IgD-negative memory B cell (primary cell): Measurements from ENCODE around the gene THAP11. TPM values are rescaled to one million over a fixed set of nuclear protein-coding genes. Genes with fewer than 3 reads are reported as not detected.

Experiments used
- H3K27ac Mint-ChIP-seq, 3 donors: one replicate each; pipeline ENCODE4 v1.8.0; 2020 to 2022; ENCODE audit warnings: mild to moderate bottlenecking in 3 of 3, mixed read lengths in 3 of 3, moderate library complexity in 1 of 3
- H3K27me3 Mint-ChIP-seq: one replicate; pipeline ENCODE4 v1.8.0; 2021; ENCODE audit warnings: mixed read lengths
- H3K36me3 Mint-ChIP-seq: one replicate; pipeline ENCODE4 v1.8.0; 2020; ENCODE audit warnings: mild to moderate bottlenecking, mixed read lengths
- H3K4me1 Mint-ChIP-seq, 3 donors: one replicate each; pipeline ENCODE4 v1.8.0; 2020 to 2022; ENCODE audit warnings: mixed read lengths in 3 of 3, mild to moderate bottlenecking in 1 of 3
- H3K4me3 Mint-ChIP-seq, 4 donors: one replicate each; pipeline ENCODE4 v1.8.0; 2020 to 2022; ENCODE audit warnings: mild to moderate bottlenecking in 4 of 4, mixed read lengths in 4 of 4, moderate library complexity in 3 of 4
- H3K9me3 Mint-ChIP-seq, 3 donors: one replicate each; pipeline ENCODE4 v1.8.0; 2020 to 2021; ENCODE audit warnings: mixed read lengths in 3 of 3, mild to moderate bottlenecking in 1 of 3
- polyA plus RNA-seq: library from polyadenylated mRNA; unstranded; fragments of 300-500 nt; fragmentation: Illumina TruSeq; gene quantifications from one replicate; pipeline ENCODE4 v1.2.3, GENCODE V29; 2021

The THAP11 gene
- polyA plus RNA-seq, 1 donor from 2014 or later = 101 TPM

GRCh38 chr16:67845291-67846062 is 3.4 kb downstream of the THAP11 start:
- Mint-ChIP-seq H3K36me3 (no peaks in the 10 kb centered on the region), H3K27ac (peak overlapping the region; percentile 83 to 90 (median 89)), H3K4me3 (peak overlapping the region; percentile 84 to 96 (median 91)), H3K27me3 (no peaks in the 10 kb centered on the region), H3K9me3 (no peaks in the 10 kb centered on the region), H3K4me1 (peaks cover 30 to 40% (median 32%) of the 10 kb centered on the region in 3 donors)

- Mint-ChIP-seq H3K4me1 (peaks cover 30 to 40% (median 32%) of the 10 kb centered on the region in 3 donors), H3K9me3 (no peaks in the 10 kb centered on the region), H3K36me3 (no peaks in the 10 kb centered on the region), H3K27ac (peak overlapping the region; percentile 83 to 90 (median 89)), H3K4me3 (peak overlapping the region; percentile 84 to 96 (median 91)), H3K27me3 (no peaks in the 10 kb centered on the region)
These were observed 3.9 kb downstream of the THAP11 start for GRCh38 chr16:67846063-67846319.

- peak within 1 kb of the TSS; percentile 83 to 90 (median 89) for H3K27ac Mint-ChIP-seq
- no peaks in the 10 kb centered on the region for H3K36me3 Mint-ChIP-seq
- no peaks in the 10 kb centered on the region for H3K27me3 Mint-ChIP-seq
- peaks cover 28 to 38% (median 30%) of the 10 kb centered on the region in 3 donors for H3K4me1 Mint-ChIP-seq
- no peaks in the 10 kb centered on the region for H3K9me3 Mint-ChIP-seq
- H3K4me3 Mint-ChIP-seq = peak within 1 kb of the TSS; percentile 84 to 96 (median 94)
These were observed 4.4 kb downstream of the THAP11 start, which contains the start of gene NUTF2 for GRCh38 chr16:67846320-67847063. TSS of gene NUTF2 (plus strand) at chr16:67846933. CDS start at chr16:67865131, 18,198 bp downstream.

- peak within 1 kb of the TSS; percentile 84 to 96 (median 94) for H3K4me3 Mint-ChIP-seq
- H3K4me1 Mint-ChIP-seq = peaks cover 25 to 35% (median 25%) of the 10 kb centered on the region in 3 donors
- peak within 1 kb of the TSS in 2 of 3 donors; percentile 78 to 89 for H3K27ac Mint-ChIP-seq
These were observed 5.1 kb downstream of the THAP11 start, which contains the start of gene CENPT for GRCh38 chr16:67847064-67847861. TSS of gene CENPT (minus strand) at chr16:67847693. CDS start at chr16:67833859, 13,834 bp downstream.

GRCh38 chr16:67848118-67848517 is 6.0 kb downstream of the THAP11 start:
- no peaks in the 10 kb centered on the region for H3K27me3 Mint-ChIP-seq
- peak overlapping the region; percentile 80 to 96 (median 94) for H3K4me3 Mint-ChIP-seq
- H3K9me3 Mint-ChIP-seq = no peaks in the 10 kb centered on the region
- H3K4me1 Mint-ChIP-seq = peaks cover 19 to 34% (median 24%) of the 10 kb centered on the region in 3 donors
- peak overlapping the region in 2 of 3 donors; percentile 39 to 89 for H3K27ac Mint-ChIP-seq
- no peaks in the 10 kb centered on the region for H3K36me3 Mint-ChIP-seq

More at GRCh38 chr16:67847064-67847861, 5.1 kb downstream of the THAP11 start, which contains the start of gene CENPT:
- H3K9me3 Mint-ChIP-seq = no peaks in the 10 kb centered on the region
- H3K36me3 Mint-ChIP-seq = no peaks in the 10 kb centered on the region
- H3K27me3 Mint-ChIP-seq = no peaks in the 10 kb centered on the region

- H3K9me3 Mint-ChIP-seq = no peaks in the 10 kb centered on the region
- H3K4me3 Mint-ChIP-seq = no peak overlapping the region
These were observed 11.6 kb downstream of the THAP11 start for GRCh38 chr16:67853670-67854069.

GRCh38 chr16:67855789-67856188 is 13.7 kb downstream of the THAP11 start:
- Mint-ChIP-seq H3K27ac (no peak overlapping the region), H3K36me3 (no peaks in the 10 kb centered on the region), H3K4me1 (peaks cover 15 to 19% (median 18%) of the 10 kb centered on the region in 3 donors), H3K4me3 (no peak overlapping the region), H3K9me3 (no peaks in the 10 kb centered on the region), H3K27me3 (no peaks in the 10 kb centered on the region)

More at GRCh38 chr16:67853670-67854069, 11.6 kb downstream of the THAP11 start:
- H3K27me3 Mint-ChIP-seq = no peaks in the 10 kb centered on the region
- no peaks in the 10 kb centered on the region for H3K36me3 Mint-ChIP-seq
- H3K4me1 Mint-ChIP-seq = peaks cover 19 to 22% (median 22%) of the 10 kb centered on the region in 3 donors
- no peak overlapping the region for H3K27ac Mint-ChIP-seq

- H3K9me3 Mint-ChIP-seq = no peaks in the 10 kb centered on the region
- peak overlapping the region in 1 of 4 donors; percentile 49 for H3K4me3 Mint-ChIP-seq
- H3K27me3 Mint-ChIP-seq = no peaks in the 10 kb centered on the region
- peaks cover 20 to 26% (median 21%) of the 10 kb centered on the region in 3 donors for H3K4me1 Mint-ChIP-seq
- H3K36me3 Mint-ChIP-seq = no peaks in the 10 kb centered on the region
- H3K27ac Mint-ChIP-seq = peak overlapping the region in 2 of 3 donors; percentile 10 to 76
These were observed 14.9 kb downstream of the THAP11 start for GRCh38 chr16:67856927-67857546.

GRCh38 chr16:67857547-67858233 is 15.6 kb downstream of the THAP11 start:
- Mint-ChIP-seq H3K4me3 (no peak overlapping the region), H3K4me1 (peaks cover 20 to 26% (median 21%) of the 10 kb centered on the region in 3 donors), H3K27me3 (no peaks in the 10 kb centered on the region), H3K27ac (peak overlapping the region in 1 of 3 donors; percentile 76), H3K36me3 (no peaks in the 10 kb centered on the region), H3K9me3 (no peaks in the 10 kb centered on the region)

- H3K36me3 Mint-ChIP-seq = no peaks in the 10 kb centered on the region
- no peak overlapping the region for H3K4me3 Mint-ChIP-seq
- H3K27ac Mint-ChIP-seq = peak overlapping the region in 2 of 3 donors; percentile 17 to 67
- H3K27me3 Mint-ChIP-seq = no peaks in the 10 kb centered on the region
- no peaks in the 10 kb centered on the region for H3K9me3 Mint-ChIP-seq
- peaks cover 20 to 26% (median 21%) of the 10 kb centered on the region in 3 donors for H3K4me1 Mint-ChIP-seq
These were observed 16.4 kb downstream of the THAP11 start for GRCh38 chr16:67858500-67858899.

GRCh38 chr16:67860589-67861398 is 18.7 kb downstream of the THAP11 start:
- Mint-ChIP-seq H3K4me3 (no peak overlapping the region), H3K27me3 (no peaks in the 10 kb centered on the region), H3K36me3 (no peaks in the 10 kb centered on the region), H3K27ac (peak overlapping the region in 1 of 3 donors; percentile 48), H3K4me1 (peaks cover 16 to 26% (median 18%) of the 10 kb centered on the region in 3 donors), H3K9me3 (no peaks in the 10 kb centered on the region)

GRCh38 chr16:67861877-67862276 is 19.8 kb downstream of the THAP11 start:
- Mint-ChIP-seq H3K4me1 (peaks cover 13 to 24% (median 16%) of the 10 kb centered on the region in 3 donors), H3K4me3 (no peak overlapping the region), H3K9me3 (no peaks in the 10 kb centered on the region), H3K27me3 (no peaks in the 10 kb centered on the region), H3K27ac (no peak overlapping the region), H3K36me3 (no peaks in the 10 kb centered on the region)
